ENCODE measurements around the gene ZCCHC3.

- TF ChIP-seq CTCF (IDR thresholded peaks at IDR 0.05) (no peak), POLR2A (IDR thresholded peaks at IDR 0.05; ENCODE audit: low read depth) (no peak), EP300 (IDR thresholded peaks at IDR 0.05) (no peak)
Observed at GRCh38 chr20:270517-270916, 26.9 kb upstream of the ZCCHC3 start.

Data from esophagus muscularis mucosa (tissue), 4 donors.